IMR-90 (cell line): ENCODE measurements around the gene FAM181B. TPM values are rescaled to one million over a fixed set of nuclear protein-coding genes. Genes with fewer than 3 reads are reported as not detected.

Experiments
- ATAC-seq: fragments of 200-7000 bp; cut with Tn5 transposase; 2 replicates; pipeline ENCODE4 v1.9.1; 2020; ENCODE audit warnings: low read depth, mild to moderate bottlenecking, moderate library complexity
- BruUV-seq: library from RNA; stranded (reverse); fragments of 400-500 nt; replicated peaks from 2 replicates; lab custom pipeline; 2021; lab: Mats Ljungman, UMichigan
- CTCF ChIA-PET: fragments of 300-600 bp; formaldehyde crosslinking; extraction: SDS; loops from one replicate; lab custom pipeline; 2021; ENCODE audit warnings: antibody characterized with exemption; lab: Yijun Ruan, JAX
- POLR2A ChIA-PET: fragments of 300-600 bp; sonication (Branson Sonifier 250); formaldehyde crosslinking; loops from one replicate; lab custom pipeline; 2022; ENCODE audit warnings: antibody characterized with exemption; ENCODE audit not compliant: unreplicated experiment; lab: Charles Lee
- DNase-seq: peaks from one replicate; pipeline ENCODE4 v3.0.0; 2013
- H2AFZ ChIP-seq: replicated peaks from 2 replicates; pipeline ENCODE3; 2013; ENCODE audit warnings: low read length, mild to moderate bottlenecking; ENCODE audit not compliant: poor library complexity
- H2AK5ac ChIP-seq: 2 replicates; pipeline ENCODE4 v1.6.1; 2013; ENCODE audit warnings: low read depth, low read length, inconsistent platforms
- H2AK9ac ChIP-seq: replicated peaks from 2 replicates; pipeline ENCODE3; 2013; ENCODE audit warnings: mild to moderate bottlenecking, low read depth, low read length, moderate library complexity; ENCODE audit not compliant: poor library complexity
- H2BK120ac ChIP-seq: 2 replicates; pipeline ENCODE4 v1.6.1; 2013; ENCODE audit warnings: low read depth, low read length, inconsistent platforms
- H2BK15ac ChIP-seq: 3 replicates; pipeline ENCODE4 v1.6.1; 2013; ENCODE audit warnings: low read depth, low read length, inconsistent platforms
- H2BK20ac ChIP-seq: 2 replicates; pipeline ENCODE4 v1.6.1; 2013; ENCODE audit warnings: low read depth, mild to moderate bottlenecking, inconsistent platforms, low read length, moderate library complexity
- H2BK5ac ChIP-seq: 2 replicates; pipeline ENCODE4 v1.6.1; 2013; ENCODE audit warnings: mild to moderate bottlenecking, low read depth, low read length, inconsistent platforms; ENCODE audit not compliant: poor library complexity, severe bottlenecking
- H3K14ac ChIP-seq: replicated peaks from 2 replicates; pipeline ENCODE4 v1.6.1; 2013; ENCODE audit warnings: low read depth, low read length, inconsistent platforms
- H3K18ac ChIP-seq: 2 replicates; pipeline ENCODE4 v1.6.1; 2013; ENCODE audit warnings: low read depth, low read length, control low read depth
- H3K23ac ChIP-seq: 2 replicates; pipeline ENCODE4 v1.6.1; 2013; ENCODE audit warnings: low read depth, low read length, inconsistent platforms
- H3K27ac ChIP-seq: 2 replicates; pipeline ENCODE4 v1.5.1; 2013; ENCODE audit warnings: mild to moderate bottlenecking, control low read depth, low read length; ENCODE audit not compliant: insufficient read depth
- H3K27me3 ChIP-seq: 2 replicates; pipeline ENCODE4 v1.6.1; 2013; ENCODE audit warnings: low read length; ENCODE audit not compliant: control insufficient read depth, insufficient read depth
- H3K36me3 ChIP-seq: 2 replicates; pipeline ENCODE4 v1.6.1; 2013; ENCODE audit warnings: low read length, mixed read lengths; ENCODE audit not compliant: control insufficient read depth, insufficient read depth
- H3K4ac ChIP-seq: 2 replicates; pipeline ENCODE4 v1.6.1; 2013; ENCODE audit warnings: low read depth, low read length, inconsistent platforms
- H3K4me1 ChIP-seq: 2 replicates; pipeline ENCODE4 v1.6.1; 2013; ENCODE audit warnings: low read length, mixed read lengths; ENCODE audit not compliant: control insufficient read depth, insufficient read depth
- H3K4me2 ChIP-seq: 2 replicates; pipeline ENCODE4 v1.6.1; 2013; ENCODE audit warnings: low read depth, mild to moderate bottlenecking, control low read depth, low read length, moderate library complexity
- H3K4me3 ChIP-seq: 2 replicates; pipeline ENCODE4 v1.5.1; 2013; ENCODE audit warnings: low read depth, mild to moderate bottlenecking, control low read depth, low read length, moderate library complexity; ENCODE audit not compliant: insufficient read depth
- H3K56ac ChIP-seq: 2 replicates; pipeline ENCODE4 v1.6.1; 2013; ENCODE audit warnings: low read length, inconsistent platforms; ENCODE audit not compliant: insufficient read depth; ENCODE audit errors: extremely low read depth
- H3K79me1 ChIP-seq, 2 experiments: 2 replicates each; pipeline ENCODE4 v1.6.1; 2013; ENCODE audit warnings: low read length in 2 of 2, inconsistent platforms in 1 of 2, low read depth in 1 of 2
- H3K9ac ChIP-seq: 2 replicates; pipeline ENCODE4 v1.6.1; 2013; ENCODE audit warnings: low read depth, low read length, control low read depth
- H3K9me1 ChIP-seq: 2 replicates; pipeline ENCODE4 v1.6.1; 2013; ENCODE audit warnings: low read length, inconsistent platforms; ENCODE audit not compliant: insufficient read depth
- H3K9me3 ChIP-seq: 2 replicates; pipeline ENCODE4 v1.6.1; 2013; ENCODE audit warnings: low read length; ENCODE audit not compliant: control insufficient read depth, insufficient read depth
- H4K20me1 ChIP-seq: 2 replicates; pipeline ENCODE4 v1.6.1; 2013; ENCODE audit warnings: low read length, inconsistent platforms; ENCODE audit not compliant: insufficient read depth
- H4K5ac ChIP-seq: 2 replicates; pipeline ENCODE4 v1.6.1; 2013; ENCODE audit warnings: mild to moderate bottlenecking, low read depth, low read length, control low read depth
- H4K8ac ChIP-seq, 2 experiments: 2 replicates each; pipeline ENCODE4 v1.6.1; 2013; ENCODE audit warnings: low read depth in 2 of 2, low read length in 2 of 2, control low read depth in 1 of 2, inconsistent platforms in 1 of 2
- H4K91ac ChIP-seq: 2 replicates; pipeline ENCODE4 v1.6.1; 2013; ENCODE audit warnings: low read depth, low read length, inconsistent platforms; ENCODE audit not compliant: insufficient read depth
- BHLHE40 ChIP-seq: fragments of 150-350 bp; IDR thresholded peaks from 2 replicates; pipeline ENCODE4 v1.6.1; 2016; ENCODE audit warnings: mild to moderate bottlenecking, low read depth, low read length
- CEBPB ChIP-seq: IDR thresholded peaks from 2 replicates; pipeline ENCODE4 v1.6.1; 2012; ENCODE audit warnings: low read depth, low read length, improper control_type of control experiment
- MXI1 ChIP-seq: IDR thresholded peaks from 2 replicates; pipeline ENCODE4 v1.6.1; 2012; ENCODE audit warnings: low read depth, mild to moderate bottlenecking, low read length, moderate library complexity, borderline replicate concordance
- NFE2L2 ChIP-seq: fragments of 150-350 bp; IDR thresholded peaks from 2 replicates; pipeline ENCODE4 v1.6.1; 2016; ENCODE audit warnings: low read depth, mild to moderate bottlenecking, low read length
- RCOR1 ChIP-seq: IDR thresholded peaks from 2 replicates; pipeline ENCODE4 v1.6.1; 2012; ENCODE audit warnings: mild to moderate bottlenecking, low read length, improper control_type of control experiment; ENCODE audit not compliant: insufficient replicate concordance
- WGBS, 2 experiments: methylation state at CpG; one replicate each; pipeline versions ENCODE4 v1.1.5 to v1.1.7; 2013; ENCODE audit warnings: missing lambda C conversion rate in 2 of 2; ENCODE audit not compliant: insufficient read length in 1 of 2; ENCODE audit errors: extremely low coverage in 2 of 2; 5-methylcytosine and 5-hydroxymethylcytosine counted together
- dilution Hi-C: fragments of 300-500 bp; cut with HindIII; formaldehyde crosslinking; loops from one replicate; pipeline ENCODE4 v1.14.3; 2018; ENCODE audit warnings: low sequenced_read_pairs; ENCODE audit not compliant: unreplicated experiment
- in situ Hi-C: fragments of 300-500 bp; cut with MboI; formaldehyde crosslinking; loops from 3 replicates; pipeline ENCODE4 v1.14.3; 2019; ENCODE audit warnings: low sequenced_read_pairs, inconsistent platforms, mixed read lengths
- intact Hi-C: fragments of 100-400 bp; cut with micrococcal nuclease; formaldehyde crosslinking; loops from 2 replicates; pipeline ENCODE4 v1.10.0; 2022
- polyA plus RNA-seq, 3 experiments: library from polyadenylated mRNA; depleted of rRNA; stranded (reverse); fragments of >200 nt; gene quantifications; 2 replicates each; pipeline ENCODE4 v1.2.3, GENCODE V29; 2012; ENCODE audit warnings: low replicate concordance in 1 of 3
- total RNA-seq: library from RNA; depleted of rRNA; stranded (reverse); fragments of >200 nt; gene quantifications from 2 replicates; pipeline ENCODE4 v1.2.3, GENCODE V29; 2012

FAM181B gene
- total and polyA plus RNA-seq, 2 of the 4 experiments (the other 2 are of a cell fraction), result not detected

- TF ChIP-seq BHLHE40 (no peak), NFE2L2 (no peak)
Measured at GRCh38 chr11:82733444-82734119, at the start of gene FAM181B (continued).

- no peaks in the 10 kb centered on the region for H3K79me1 ChIP-seq
- no peaks in the 10 kb centered on the region for H3K4me1 ChIP-seq
- no peak overlapping the region for H4K8ac ChIP-seq
- no peak overlapping the region for H3K9ac ChIP-seq
- H2BK15ac ChIP-seq, result no peak overlapping the region
- H3K27ac ChIP-seq, result no peak overlapping the region
- no peaks in the 10 kb centered on the region for H3K9me3 ChIP-seq
- no peak overlapping the region for H2AFZ ChIP-seq
- H3K9me1 ChIP-seq, result no peaks in the 10 kb centered on the region
- H2AK9ac ChIP-seq, result no peak overlapping the region
- no TSS peak for BruUV-seq
- H2BK120ac ChIP-seq, result no peak overlapping the region
- no CpG with 5 or more reads among the region's 1 CpG for WGBS, 2 experiments
- no peaks in the 10 kb centered on the region for H3K27me3 ChIP-seq
- H4K91ac ChIP-seq, result no peak overlapping the region
- H4K5ac ChIP-seq, result no peak overlapping the region
- dilution Hi-C loops (no loop called here), in situ Hi-C loops (no loop called here), intact Hi-C loops (no loop called here)
- no peak overlapping the region for H2BK5ac ChIP-seq
- no peak overlapping the region for H3K14ac ChIP-seq
- TF ChIP-seq RCOR1, result no peak
- peak; percentile 47 for TF ChIP-seq CEBPB
- no peak for TF ChIP-seq MXI1
- H3K4me3 ChIP-seq, result no peak overlapping the region
- ChIA-PET CTCF (no interaction called here), POLR2A (no interaction called here)
- H2AK5ac ChIP-seq, result no peak overlapping the region
- no peak for DNase-seq
- no peak overlapping the region for H3K4ac ChIP-seq
- H3K36me3 ChIP-seq, result no peaks in the 10 kb centered on the region
- no peaks in the 10 kb centered on the region for H4K20me1 ChIP-seq
- H3K18ac ChIP-seq, result no peak overlapping the region
- ATAC-seq, result no peak
- no peak overlapping the region for H2BK20ac ChIP-seq
- no peak overlapping the region for H3K4me2 ChIP-seq
- no peak overlapping the region for H3K23ac ChIP-seq
- H3K56ac ChIP-seq, result no peak overlapping the region
Measured at GRCh38 chr11:82782825-82783374, 49.2 kb upstream of the FAM181B start.
